AG04449 (cell line): ENCODE results near the gene ZNFX1.

Experiments used
- CTCF ChIA-PET: fragments of 350-600 bp; formaldehyde crosslinking; extraction: SDS; loops from one replicate; lab custom pipeline; 2021; ENCODE audit warnings: antibody characterized with exemption; lab: Yijun Ruan, JAX
- POLR2A ChIA-PET: fragments of 400-600, 350-600 bp; formaldehyde crosslinking; extraction: SDS; loops from one replicate; lab custom pipeline; 2020; ENCODE audit warnings: antibody characterized with exemption, inconsistent platforms; lab: Yijun Ruan, JAX
- DNase-seq: peaks from one replicate; pipeline ENCODE4 v3.0.0-alpha.2; 2010; ENCODE audit warnings: low read depth, low spot score
- H3K4me3 ChIP-seq: 2 replicates; pipeline ENCODE4 v1.5.1; 2011; ENCODE audit warnings: low read depth, mild to moderate bottlenecking, control low read depth, low read length
- CTCF ChIP-seq: IDR thresholded peaks from one replicate; pipeline ENCODE4 v1.5.1; 2011; ENCODE audit warnings: mild to moderate bottlenecking, moderate library complexity, low read length, control low read depth, inconsistent platforms; ENCODE audit not compliant: insufficient read depth; ENCODE audit errors: missing control alignments

Gene ZNFX1

GRCh38 chr20:49273696-49274277 lies 4.1 kb downstream of the ZNFX1 start:
- POLR2A ChIA-PET = no interaction called here
- TF ChIP-seq CTCF = no peak
- H3K4me3 ChIP-seq = no peak overlapping the region
- no peak for DNase-seq
- CTCF ChIA-PET = interaction anchor here (0.8 to 4.0 kb wide), 2 partner anchors 27 to 57 kb away, joined by 3 to 17 read pairs; no protein-coding TSS in a partner anchor

DNA sequence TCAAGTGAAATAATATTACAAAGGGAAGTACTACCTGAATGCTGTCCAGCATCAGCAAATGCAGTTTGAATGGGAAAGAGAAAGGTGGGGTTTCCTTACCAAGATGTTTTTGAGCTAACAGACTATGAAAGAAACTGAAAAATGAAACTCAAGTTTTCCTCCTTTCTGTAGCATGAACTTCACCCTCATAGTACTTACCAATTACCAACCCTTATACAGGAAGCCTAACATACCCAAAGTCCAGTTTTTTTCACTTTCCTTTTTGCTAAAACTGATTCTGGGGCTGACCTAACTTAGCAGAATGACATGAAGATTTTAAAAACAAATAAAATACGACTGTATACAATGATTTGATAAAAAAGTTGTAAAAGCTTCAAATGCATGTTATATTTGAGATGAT lies 5.2 kb downstream of the ZNFX1 start:
- POLR2A ChIA-PET = no interaction called here
- H3K4me3 ChIP-seq = no peak overlapping the region
- no peak for TF ChIP-seq CTCF
- no peak for DNase-seq
- CTCF ChIA-PET = interaction anchor here (4.0 kb wide), 1 partner anchor 26 kb away, joined by 17 read pairs; no protein-coding TSS in a partner anchor

GRCh38 chr20:49270736-49271135 lies 7.1 kb downstream of the ZNFX1 start:
- CTCF ChIA-PET = interaction anchor here (1.1 to 1.7 kb wide), 2 partner anchors 25 to 53 kb away, joined by 4 read pairs; no protein-coding TSS in a partner anchor
- DNase-seq = no peak
- no peak overlapping the region for H3K4me3 ChIP-seq
- no peak for TF ChIP-seq CTCF
- POLR2A ChIA-PET = no interaction called here

GRCh38 chr20:49270177-49270576 lies 7.7 kb downstream of the ZNFX1 start:
- ChIA-PET CTCF (interaction anchor here (1.1 to 1.7 kb wide), 2 partner anchors 24 to 54 kb away, joined by 4 read pairs; no protein-coding TSS in a partner anchor), POLR2A (no interaction called here)
- no peak for DNase-seq
- H3K4me3 ChIP-seq = no peak overlapping the region
- no peak for TF ChIP-seq CTCF

- no peak overlapping the region for H3K4me3 ChIP-seq
- POLR2A ChIA-PET = no interaction called here
- CTCF ChIA-PET = interaction anchor here (0.7 to 2.1 kb wide), 4 partner anchors 10 to 55 kb away, joined by 3 to 7 read pairs (median 4); no protein-coding TSS in a partner anchor
These were observed 9.1 kb downstream of the ZNFX1 start for GRCh38 chr20:49268600-49269365.

More at GRCh38 chr20:49268600-49269365, 9.1 kb downstream of the ZNFX1 start:
- no peak for DNase-seq
- TF ChIP-seq CTCF = no peak
